Heart left ventricle (tissue), 16 donors: ENCODE results near the gene WWOX. TPM values are rescaled to one million over a fixed set of nuclear protein-coding genes. Genes with fewer than 3 reads are reported as not detected.

Experiments used
- ATAC-seq, 4 donors: fragments of 200-7000 bp; cut with Tn5 transposase; one replicate each; pipeline ENCODE4 v1.9.1; 2020 to 2022; ENCODE audit warnings: moderate library complexity in 4 of 4, mild to moderate bottlenecking in 3 of 4, moderate number of reproducible peaks in 1 of 4
- DNase-seq, 5 donors: peaks; one replicate each; pipeline ENCODE4 v3.0.0-alpha.2; 2020
- H3K27ac ChIP-seq, 12 donors: fragments of 200-600 bp; sonication (generic) in 4 of 12; one replicate each; pipeline versions ENCODE4 v1.5.0 to v1.8.0; 2016 to 2022; ENCODE audit warnings: mild to moderate bottlenecking in 2 of 12
- H3K27me3 ChIP-seq, 9 donors: fragments of 200-600 bp; sonication (generic) in 2 of 9; one replicate each; pipeline versions ENCODE4 v1.5.1 to v1.8.0; 2016 to 2022; ENCODE audit warnings: mild to moderate bottlenecking in 3 of 9
- H3K36me3 ChIP-seq, 9 donors: fragments of 200-600 bp; sonication (generic) in 2 of 9; one replicate each; pipeline versions ENCODE4 v1.5.0 to v1.8.0; 2018 to 2022; ENCODE audit warnings: mild to moderate bottlenecking in 2 of 9
- H3K4me1 ChIP-seq, 12 donors: fragments of 200-600 bp; sonication (generic) in 4 of 12; one replicate each; pipeline versions ENCODE4 v1.5.0 to v1.8.0; 2016 to 2022; ENCODE audit warnings: mild to moderate bottlenecking in 3 of 12
- H3K4me3 ChIP-seq, 12 donors: fragments of 200-600 bp; sonication (generic) in 4 of 12; one replicate each; pipeline versions ENCODE4 v1.5.0 to v1.8.0; 2017 to 2022; ENCODE audit warnings: mild to moderate bottlenecking in 9 of 12, moderate library complexity in 4 of 12
- H3K9me3 ChIP-seq, 12 donors: fragments of 200-600 bp; sonication (generic) in 4 of 12; one replicate each; pipeline versions ENCODE4 v1.5.0 to v1.8.0; 2016 to 2022; ENCODE audit warnings: mild to moderate bottlenecking in 1 of 12
- CTCF ChIP-seq, 12 donors: fragments of 200-600 bp; sonication (generic) in 4 of 12; IDR thresholded peaks; one replicate each; pipeline versions ENCODE4 v1.5.0 to v1.8.0; 2018 to 2022; ENCODE audit warnings: antibody characterized with exemption in 12 of 12, mild to moderate bottlenecking in 5 of 12
- POLR2A ChIP-seq, 2 donors: fragments of 450-650 bp; IDR thresholded peaks; one replicate each; pipeline ENCODE4 v1.6.1; 2017; ENCODE audit warnings: antibody characterized with exemption in 2 of 2, mild to moderate bottlenecking in 2 of 2, moderate library complexity in 2 of 2
- WGBS, 4 donors: extraction: QIAGEN DNeasy Blood & Tissue Kit in 2 of 4; methylation state at CpG; one replicate each; pipeline versions ENCODE4 v1.1.5 to v1.1.7; 2013 to 2018; 5-methylcytosine and 5-hydroxymethylcytosine counted together
- intact Hi-C, 10 donors: fragments of 100-400 bp; cut with DNase I; formaldehyde crosslinking; loops; one replicate each; pipeline versions ENCODE4 v1.11.1 to v1.14.2; 2022
- polyA plus RNA-seq, 2 donors: library from polyadenylated mRNA; stranded (reverse); fragments of 200-250 nt; gene quantifications; one replicate each; pipeline ENCODE4 v1.2.3, GENCODE V29; 2013
- total RNA-seq, 9 donors: library from RNA; depleted of rRNA in 2 of 9; stranded (reverse); fragments of >200 nt in 2 of 9; fragmentation: NEBNext Ultra II Directional in 3 of 9; extraction: Animal tissue kit (Norgen Biotek cat#: 25700) in 3 of 9; gene quantifications; one replicate each; pipeline versions ENCODE4 v1.1.0 to v1.2.4, GENCODE V29; 2016 to 2023
- donor health status: ischemic (EF 13 %, LVEDD 7.1; RV severe dilation, severe dysfunction).
- donor health status: healthy with polysubstance abuse.
- donor health status: DM: no; HTN: yes; CAD: no.
- donor health status: DM: no; HTN: no; CAD: no.
- donor health status: ischemic (EF 25% LVEDD 6.9; RV normal size, moderate dysfunction).
- donor health status: ischemic (EF 25% LVEDD 5.7; RV mildly dilated, moderate dysfunction).
- donor health status: healthy.
- donor health status: DM: yes; HTN: yes; CAD: no.
- donor health status: ischemic (EF 35%, LVEDD 5.7; RV mildly dilated, moderate dysfunction).
- donor health status: nonischemic (EF 11% LVEDD 7.7; RV severe dilation, severe dysfunction).
- donor health status: DM: yes; HTN: yes; CAD: no.
- donor health status: PGD.
- donor health status: ischemic (EF 29% LVEDD 5.4; RV normal size, mild dysfunction).
- donor health status: nonischemic (EF 23%, LVEDD 6.1; RV moderate dilation, normal function).

The WWOX gene
- total and polyA plus RNA-seq, 11 donors = 4.3 to 18.3 (median 9.1) TPM

GRCh38 chr16:78179666-78180065, 80.2 kb downstream of the WWOX start:
- ATAC-seq (no peak), DNase-seq (no peak)
- no peaks in the 10 kb centered on the region for H3K27me3 ChIP-seq
- H3K4me3 ChIP-seq = no peak overlapping the region
- no peaks in the 10 kb centered on the region for H3K36me3 ChIP-seq
- TF ChIP-seq CTCF (IDR thresholded peaks at IDR 0.05) (no peak), POLR2A (IDR thresholded peaks at IDR 0.05) (no peak)
- intact Hi-C loops = no loop called here
- peaks cover 0 to 10% (median 0%) of the 10 kb centered on the region in 12 donors for H3K4me1 ChIP-seq
- H3K9me3 ChIP-seq = peaks cover 0 to 8% (median 0%) of the 10 kb centered on the region in 12 donors
- 74 to 86% (median 80%) methylated on average over 4 of the region's 4 CpGs for WGBS, 4 donors
- no peak overlapping the region for H3K27ac ChIP-seq

GRCh38 chr16:78180349-78180748, 80.9 kb downstream of the WWOX start:
- 84 to 99% (median 93%) methylated on average over 4 of the region's 4 CpGs for WGBS, 4 donors
- no peak for TF ChIP-seq CTCF (IDR thresholded peaks at IDR 0.05)
- no peak for TF ChIP-seq POLR2A (IDR thresholded peaks at IDR 0.05)
- Histone ChIP-seq H3K27ac (no peak overlapping the region), H3K36me3 (no peaks in the 10 kb centered on the region), H3K4me1 (peaks cover 0 to 10% (median 0%) of the 10 kb centered on the region in 12 donors), H3K27me3 (no peaks in the 10 kb centered on the region), H3K4me3 (no peak overlapping the region), H3K9me3 (peaks cover 0 to 4% (median 0%) of the 10 kb centered on the region in 12 donors)
- ATAC-seq (no peak), DNase-seq (no peak)
- intact Hi-C loops = no loop called here

- Histone ChIP-seq H3K4me3 (no peak overlapping the region), H3K9me3 (no peaks in the 10 kb centered on the region), H3K27me3 (no peaks in the 10 kb centered on the region), H3K4me1 (no peaks in the 10 kb centered on the region), H3K27ac (no peak overlapping the region), H3K36me3 (no peaks in the 10 kb centered on the region)
- WGBS, 4 donors = 67 to 85% (median 78%) methylated on average over 15 of the region's 15 CpGs
- intact Hi-C loops = no loop called here
- DNase-seq = no peak
- no peak for ATAC-seq
- no peak for TF ChIP-seq POLR2A (IDR thresholded peaks at IDR 0.05)
- no peak for TF ChIP-seq CTCF (IDR thresholded peaks at IDR 0.05)
These were observed 84.2 kb downstream of the WWOX start for GRCh38 chr16:78183437-78184237.

- Histone ChIP-seq H3K4me1 (no peaks in the 10 kb centered on the region), H3K36me3 (no peaks in the 10 kb centered on the region), H3K4me3 (no peak overlapping the region), H3K9me3 (no peaks in the 10 kb centered on the region), H3K27me3 (no peaks in the 10 kb centered on the region), H3K27ac (no peak overlapping the region)
- no peak for ATAC-seq
- no peak for DNase-seq
- TF ChIP-seq CTCF (IDR thresholded peaks at IDR 0.05) = no peak
- TF ChIP-seq POLR2A (IDR thresholded peaks at IDR 0.05) = no peak
- intact Hi-C loops = no loop called here
- 81 to 83% (median 82%) methylated on average over 12 to 13 of the region's 13 CpGs for WGBS, 4 donors
These were observed 85.1 kb downstream of the WWOX start for GRCh38 chr16:78184238-78185183.
